Testis (tissue), 2 donors: ENCODE results near the gene C2CD3.

ENCODE experiments used
- CTCF ChIP-seq, 3 experiments: fragments of 450-650 bp in 2 of 3; fragments of 200-600 bp in 1 of 3; sonication (generic) in 1 of 3; IDR thresholded peaks; one replicate each; pipeline ENCODE4 v1.5.1; 2016 to 2019; ENCODE audit warnings: antibody characterized with exemption in 3 of 3, mild to moderate bottlenecking in 2 of 3, moderate library complexity in 1 of 3
- POLR2A ChIP-seq: fragments of 450-650 bp; IDR thresholded peaks from one replicate; pipeline ENCODE4 v1.6.1; 2017; ENCODE audit warnings: antibody characterized with exemption, mild to moderate bottlenecking, moderate library complexity

DNA sequence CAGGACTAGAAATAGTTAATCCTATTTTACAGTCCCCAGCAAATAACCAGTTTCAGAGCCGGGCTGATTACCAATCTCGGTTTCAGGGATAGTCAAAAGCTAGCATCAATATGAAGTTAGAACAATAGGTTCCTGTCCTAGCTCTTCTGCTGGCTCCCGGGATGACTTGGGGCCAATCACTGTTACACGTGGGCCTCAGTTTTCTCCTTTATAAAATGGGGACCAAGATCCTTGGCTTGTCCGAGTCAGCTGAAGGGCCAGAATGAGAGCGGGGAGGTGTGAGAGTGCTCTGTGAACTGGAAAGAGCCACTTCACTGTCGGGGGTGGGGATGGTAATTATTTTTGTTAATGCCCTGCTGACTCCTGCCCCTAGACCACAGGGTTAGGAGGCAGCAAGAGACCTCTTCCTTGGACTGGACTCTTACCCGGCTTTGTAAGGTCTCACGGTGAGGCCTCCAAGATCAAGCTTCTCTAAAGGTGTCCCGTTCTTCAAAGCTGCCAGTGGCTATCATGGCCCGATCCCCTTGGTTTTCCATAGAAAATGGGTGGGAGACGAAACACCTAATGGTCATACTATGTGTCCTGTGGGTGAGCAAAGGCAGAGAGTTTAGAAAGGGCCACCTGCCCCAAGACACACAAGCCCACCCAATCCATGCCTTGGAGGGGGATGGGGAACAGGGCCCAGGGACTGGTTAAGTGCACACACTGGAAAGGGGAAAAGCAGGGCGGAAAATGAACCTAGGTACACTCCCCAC, 189.6 kb downstream of the C2CD3 start:
- TF ChIP-seq CTCF (IDR thresholded peaks at IDR 0.05) (no peak), POLR2A (no peak)
